Measurements from ENCODE around the gene LIN37.

Gene LIN37, protein sequence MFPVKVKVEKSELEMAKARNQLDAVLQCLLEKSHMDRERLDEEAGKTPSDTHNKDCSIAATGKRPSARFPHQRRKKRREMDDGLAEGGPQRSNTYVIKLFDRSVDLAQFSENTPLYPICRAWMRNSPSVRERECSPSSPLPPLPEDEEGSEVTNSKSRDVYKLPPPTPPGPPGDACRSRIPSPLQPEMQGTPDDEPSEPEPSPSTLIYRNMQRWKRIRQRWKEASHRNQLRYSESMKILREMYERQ

DNA sequence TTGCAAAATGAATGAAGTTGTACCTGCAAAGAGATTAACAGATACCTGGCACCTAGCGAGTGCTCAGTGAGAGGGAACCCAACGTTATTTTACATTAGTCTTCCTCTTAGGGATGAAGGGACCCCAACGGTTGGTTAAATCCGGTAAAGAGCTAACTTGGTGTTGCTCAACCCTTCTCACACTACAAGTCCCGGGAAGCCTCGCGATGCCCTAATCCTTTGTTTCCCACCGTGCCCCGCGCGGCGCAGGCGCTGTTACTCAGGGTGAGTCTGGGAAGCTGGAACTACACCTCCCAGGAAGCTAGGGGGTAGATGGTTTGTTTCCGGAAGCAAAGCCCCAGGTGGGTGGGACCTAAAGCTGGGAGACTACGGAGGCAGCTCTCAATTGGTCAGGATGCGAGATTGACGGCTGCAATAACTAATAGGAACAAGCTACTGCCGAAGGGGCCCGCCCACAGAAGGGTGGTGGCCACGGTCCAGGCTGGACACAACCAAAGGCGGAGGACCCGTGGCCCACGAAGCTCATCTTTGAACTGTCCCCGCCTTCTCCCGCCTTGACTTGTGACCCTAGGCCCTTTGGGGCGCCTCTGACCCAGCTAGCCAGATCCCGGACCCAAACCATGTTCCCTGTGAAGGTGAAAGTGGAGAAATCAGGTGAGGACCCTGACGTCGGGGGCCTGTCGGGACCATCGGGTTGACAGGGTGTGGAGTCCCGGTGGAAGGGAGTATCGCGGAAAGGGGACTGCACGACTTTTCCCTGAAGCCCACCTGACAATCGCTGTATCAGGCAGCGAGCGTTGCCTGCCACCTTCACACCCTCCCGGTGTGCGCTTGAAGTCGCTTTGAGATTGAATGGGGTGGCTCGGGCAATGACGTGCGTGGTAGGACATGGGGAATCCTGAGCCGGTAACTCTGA, at the start of gene LIN37:
Gene LIN37, plus strand, starts transcription at position 471 of the 915 bp plus-strand sequence. Its CDS starts 149 bp downstream, at position 620.
- Histone ChIP-seq H3K27ac (peak within 1 kb of the TSS; percentile 75), H3K36me3 (peaks cover 16% of the 10 kb centered on the region), H3K27me3 (no peaks in the 10 kb centered on the region), H3K9me3 (no peaks in the 10 kb centered on the region), H3K4me1 (ENCODE audit: control insufficient read depth in 1 of 2, insufficient read depth in 1 of 2, low read depth in 1 of 2, low read length in 1 of 2) (peaks cover 40 to 47% of the 10 kb centered on the region in 2 experiments), H3K4me3 (ENCODE audit: low read depth in 1 of 2, low read length in 1 of 2) (peak within 1 kb of the TSS; percentile 80 to 89)
- TF ChIP-seq, protein P1, sequence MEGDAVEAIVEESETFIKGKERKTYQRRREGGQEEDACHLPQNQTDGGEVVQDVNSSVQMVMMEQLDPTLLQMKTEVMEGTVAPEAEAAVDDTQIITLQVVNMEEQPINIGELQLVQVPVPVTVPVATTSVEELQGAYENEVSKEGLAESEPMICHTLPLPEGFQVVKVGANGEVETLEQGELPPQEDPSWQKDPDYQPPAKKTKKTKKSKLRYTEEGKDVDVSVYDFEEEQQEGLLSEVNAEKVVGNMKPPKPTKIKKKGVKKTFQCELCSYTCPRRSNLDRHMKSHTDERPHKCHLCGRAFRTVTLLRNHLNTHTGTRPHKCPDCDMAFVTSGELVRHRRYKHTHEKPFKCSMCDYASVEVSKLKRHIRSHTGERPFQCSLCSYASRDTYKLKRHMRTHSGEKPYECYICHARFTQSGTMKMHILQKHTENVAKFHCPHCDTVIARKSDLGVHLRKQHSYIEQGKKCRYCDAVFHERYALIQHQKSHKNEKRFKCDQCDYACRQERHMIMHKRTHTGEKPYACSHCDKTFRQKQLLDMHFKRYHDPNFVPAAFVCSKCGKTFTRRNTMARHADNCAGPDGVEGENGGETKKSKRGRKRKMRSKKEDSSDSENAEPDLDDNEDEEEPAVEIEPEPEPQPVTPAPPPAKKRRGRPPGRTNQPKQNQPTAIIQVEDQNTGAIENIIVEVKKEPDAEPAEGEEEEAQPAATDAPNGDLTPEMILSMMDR (IDR thresholded peaks at IDR 0.05): peak; percentile 59

DNA sequence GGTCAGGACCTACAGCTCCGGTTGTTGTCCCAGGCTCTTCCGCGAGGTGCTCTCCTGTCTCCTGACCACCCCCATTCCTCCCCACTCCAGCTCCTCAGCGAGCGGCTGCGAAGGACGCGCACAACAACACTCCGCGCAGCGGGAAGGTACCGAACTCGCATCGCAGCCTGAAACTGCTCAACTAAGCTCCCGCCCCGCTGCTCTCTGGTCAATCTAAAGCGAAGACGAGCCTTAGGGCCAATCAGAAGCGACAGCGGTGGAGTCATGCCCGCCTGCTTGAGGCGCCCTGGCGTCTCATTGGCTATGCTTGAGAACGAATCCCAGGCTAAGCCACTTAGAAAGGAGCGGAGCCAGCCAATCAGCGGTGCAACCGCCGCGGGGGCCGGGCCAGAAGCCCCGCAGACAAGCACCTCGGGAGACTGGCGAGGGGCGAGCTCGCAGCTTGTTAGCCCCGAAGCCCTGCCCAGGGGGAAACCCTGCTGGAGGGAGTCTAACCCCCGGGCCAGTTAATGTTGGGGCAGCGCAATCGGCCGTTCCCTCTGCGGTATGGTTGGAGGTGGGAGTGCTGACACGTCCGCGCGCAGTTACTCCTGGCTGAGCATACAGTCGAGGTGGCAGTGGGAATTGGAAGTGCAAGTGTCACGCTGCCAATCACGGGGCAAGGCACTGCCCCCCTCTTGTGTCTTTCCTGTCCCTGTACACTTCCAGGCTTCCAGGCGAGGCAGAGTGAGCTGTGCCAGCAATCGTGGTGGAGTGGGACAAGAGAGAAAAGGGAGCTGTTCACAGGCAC, 46.0 kb upstream of the LIN37 start:
- H3K27ac ChIP-seq: no peak overlapping the region
- H3K4me3 ChIP-seq (ENCODE audit: low read depth in 1 of 2, low read length in 1 of 2): peak overlapping the region; percentile 58 to 64
- H3K4me1 ChIP-seq (ENCODE audit: control insufficient read depth in 1 of 2, insufficient read depth in 1 of 2, low read depth in 1 of 2, low read length in 1 of 2): peaks cover 10 to 14% of the 10 kb centered on the region in 2 experiments
- peaks cover 62% of the 10 kb centered on the region for H3K27me3 ChIP-seq
- no peaks in the 10 kb centered on the region for H3K36me3 ChIP-seq
- TF ChIP-seq, protein P1 (IDR thresholded peaks at IDR 0.05): no peak
- H3K9me3 ChIP-seq: no peaks in the 10 kb centered on the region

DNA sequence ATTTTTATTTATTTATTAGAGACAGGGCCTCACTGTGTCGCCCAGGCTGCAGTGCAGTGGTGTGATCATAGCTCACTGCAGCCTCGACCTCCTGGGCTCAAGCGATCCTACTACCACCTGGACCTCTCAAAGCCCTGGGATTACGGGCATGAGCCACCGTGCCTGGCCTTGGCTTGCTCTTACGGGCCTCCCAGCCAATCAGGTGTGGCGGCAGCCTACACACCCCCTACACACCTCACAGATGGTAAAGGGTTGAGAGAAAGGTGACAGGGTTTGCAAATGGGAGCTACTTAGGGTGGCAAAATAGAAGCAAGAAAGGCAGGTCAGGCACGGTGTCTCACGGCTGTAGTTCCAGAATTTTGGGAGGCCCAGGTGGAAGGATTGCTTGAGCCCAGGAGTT, 45.0 kb upstream of the LIN37 start:
- H3K9me3 ChIP-seq: no peaks in the 10 kb centered on the region
- TF ChIP-seq, protein P1 (IDR thresholded peaks at IDR 0.05): no peak
- H3K4me1 ChIP-seq (ENCODE audit: control insufficient read depth in 1 of 2, insufficient read depth in 1 of 2, low read depth in 1 of 2, low read length in 1 of 2): peaks cover 10 to 14% of the 10 kb centered on the region in 2 experiments
- no peak overlapping the region for H3K27ac ChIP-seq
- peaks cover 71% of the 10 kb centered on the region for H3K27me3 ChIP-seq
- no peaks in the 10 kb centered on the region for H3K36me3 ChIP-seq
- no peak overlapping the region for H3K4me3 ChIP-seq (ENCODE audit: low read depth in 1 of 2, low read length in 1 of 2)

DNA sequence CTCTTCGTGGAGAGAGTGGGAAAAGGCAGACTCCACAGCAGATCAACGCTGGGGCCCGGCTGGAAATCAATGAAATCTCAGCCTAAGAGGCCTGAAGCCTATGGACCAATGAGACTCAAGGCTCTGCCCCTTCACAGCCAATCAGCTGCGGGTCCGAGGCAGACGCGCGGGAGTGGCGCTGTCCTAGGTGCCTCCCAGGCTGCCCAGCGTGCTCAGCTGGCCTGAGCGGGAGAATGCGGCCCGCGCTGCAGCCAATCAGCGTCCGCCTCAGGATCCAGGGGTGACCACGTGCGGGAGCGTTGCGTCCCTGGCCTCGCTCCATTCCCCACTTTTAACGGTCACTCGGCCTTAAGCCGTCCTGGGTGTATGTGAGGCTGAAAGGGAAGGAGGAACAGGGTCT, 44.2 kb upstream of the LIN37 start, which contains the start of gene ZBTB32:
Gene ZBTB32, plus strand, starts transcription at position 341 of the 400 bp plus-strand sequence. CDS start 10,069 bp downstream, outside the sequence.
- Histone ChIP-seq H3K9me3 (no peaks in the 10 kb centered on the region), H3K36me3 (no peaks in the 10 kb centered on the region), H3K4me1 (ENCODE audit: control insufficient read depth in 1 of 2, insufficient read depth in 1 of 2, low read depth in 1 of 2, low read length in 1 of 2) (peaks cover 10 to 14% of the 10 kb centered on the region in 2 experiments), H3K27me3 (peaks cover 72% of the 10 kb centered on the region), H3K27ac (no peak within 1 kb of the TSS), H3K4me3 (ENCODE audit: low read depth in 1 of 2, low read length in 1 of 2) (no peak within 1 kb of the TSS)
- TF ChIP-seq, protein P1 (IDR thresholded peaks at IDR 0.05): no peak

DNA sequence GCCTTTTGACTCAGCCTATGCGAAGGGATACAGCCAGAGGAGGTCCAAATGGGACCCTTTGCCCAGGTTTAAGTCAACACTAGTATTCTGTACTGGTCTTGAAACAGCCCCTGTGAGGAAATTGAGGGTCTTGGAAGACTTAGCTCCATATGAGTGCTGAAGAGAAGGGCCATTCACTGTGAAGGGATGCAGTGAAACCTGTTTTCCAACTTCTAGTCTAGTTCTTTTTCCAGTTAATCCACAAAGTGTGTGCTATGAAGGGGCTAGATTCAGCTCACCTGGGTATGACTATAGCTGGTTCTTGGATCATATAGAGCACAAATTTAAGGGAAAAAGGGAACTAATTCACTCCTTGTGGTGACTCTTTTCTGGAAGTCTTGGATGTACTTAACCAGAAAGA, 40.0 kb upstream of the LIN37 start:
- Histone ChIP-seq H3K4me1 (ENCODE audit: control insufficient read depth in 1 of 2, insufficient read depth in 1 of 2, low read depth in 1 of 2, low read length in 1 of 2) (no peaks in the 10 kb centered on the region), H3K36me3 (no peaks in the 10 kb centered on the region), H3K9me3 (no peaks in the 10 kb centered on the region), H3K27ac (no peak overlapping the region), H3K27me3 (peaks cover 60% of the 10 kb centered on the region), H3K4me3 (ENCODE audit: low read depth in 1 of 2, low read length in 1 of 2) (no peak overlapping the region)
- TF ChIP-seq, protein P1 (IDR thresholded peaks at IDR 0.05): no peak
